Measurements from ENCODE around the gene PAGR1.

Gene PAGR1

GRCh38 chr16:29821643-29822115, 5.7 kb downstream of the PAGR1 start:
- no peak overlapping the region; the same call in 1 of the 2 replicates for H3K27ac ChIP-seq (ENCODE audit: extremely low read depth, low read depth, low read length)

GRCh38 chr16:29824589-29825144, 8.7 kb downstream of the PAGR1 start:
- TF ChIP-seq ZSCAN5A (tag by site-specific recombination; IDR thresholded peaks at IDR 0.05) (no peak), ZBTB20 (tag by site-specific recombination; IDR thresholded peaks at IDR 0.05) (no peak), ZNF366 (tag by site-specific recombination; conservative IDR thresholded peaks at IDR 0.05) (0 out of 2 replicates have a peak, but pooled peaks have one; percentile 11), ZNF394 (tag by site-specific recombination; IDR thresholded peaks at IDR 0.05; ENCODE audit: borderline replicate concordance) (peak; percentile 59; the same call in 1 of the 2 replicates), ZNF654 (tag by site-specific recombination; IDR thresholded peaks at IDR 0.05; ENCODE audit: low read depth) (0 out of 2 replicates have a peak, but pooled peaks have one; percentile 1), GLIS1 (tag by site-specific recombination; IDR thresholded peaks at IDR 0.05) (peak; percentile 20; the same call in 1 of the 2 replicates)
- no peaks in the 10 kb centered on the region for H3K9me3 ChIP-seq (ENCODE audit: control insufficient read depth, insufficient read depth, low read depth, low read length)
- CTCF ChIA-PET: interaction anchor here (0.8 to 6.1 kb wide), 4 partner anchors 8 to 208 kb away, joined by 3 to 36 read pairs (median 20); partner anchors contain the start of gene PAGR1
- H3K4me1 ChIP-seq (ENCODE audit: control insufficient read depth, insufficient read depth, low read length): peaks cover 7% of the 10 kb centered on the region; the same call in 1 of the 2 replicates
- POLR2A ChIA-PET: interaction anchor here (0.6 to 1.9 kb wide), 9 partner anchors 8 to 1267 kb away, joined by 3 to 6 read pairs (median 3); partner anchors contain the start of gene PAGR1
- peaks cover 2 to 14% of the 10 kb centered on the region in 2 experiments; a peak in 2 of 3 replicates for H3K36me3 ChIP-seq (ENCODE audit: control insufficient read depth in 2 of 2, insufficient read depth in 1 of 2, low read length in 2 of 2)
- no peak overlapping the region for H3K27ac ChIP-seq (ENCODE audit: extremely low read depth, low read depth, low read length)
- no peak overlapping the region for H3K4me3 ChIP-seq (ENCODE audit: low read depth, low read length)

More at GRCh38 chr16:29821643-29822115, 5.7 kb downstream of the PAGR1 start:
- H3K4me1 ChIP-seq (ENCODE audit: control insufficient read depth, insufficient read depth, low read length): peaks cover 13% of the 10 kb centered on the region; the same call in 1 of the 2 replicates
- H3K4me3 ChIP-seq (ENCODE audit: low read depth, low read length): no peak overlapping the region
- TF ChIP-seq ZNF518A (tag by site-specific recombination; conservative IDR thresholded peaks at IDR 0.05; ENCODE audit: low read depth): no peak
- peak; percentile 56 for TF ChIP-seq ZNF600 (tag by site-specific recombination; IDR thresholded peaks at IDR 0.05)
- TF ChIP-seq ZNF404 (tag by site-specific recombination; IDR thresholded peaks at IDR 0.05): no peak
- TF ChIP-seq ZNF707 (tag by site-specific recombination; IDR thresholded peaks at IDR 0.05): 0 out of 2 replicates have a peak, but pooled peaks have one; percentile 31
- no peak for TF ChIP-seq ZNF302 (tag by site-specific recombination; IDR thresholded peaks at IDR 0.05; ENCODE audit: low read depth)
- peaks cover 24 to 35% of the 10 kb centered on the region in 2 experiments for H3K36me3 ChIP-seq (ENCODE audit: control insufficient read depth in 2 of 2, insufficient read depth in 1 of 2, low read length in 2 of 2)
- ChIA-PET POLR2A (interaction anchor here (0.6 to 7.5 kb wide), 11 partner anchors 8 to 815 kb away, joined by 3 to 106 read pairs (median 5); partner anchors contain the start of genes HIRIP3, INO80E and MAZ), CTCF (interaction anchor here (1.6 to 7.2 kb wide), 3 partner anchors 21 to 210 kb away, joined by 3 to 74 read pairs (median 6); partner anchors contain the start of gene TLCD3B)
- H3K9me3 ChIP-seq (ENCODE audit: control insufficient read depth, insufficient read depth, low read depth, low read length): no peaks in the 10 kb centered on the region
